Prostate gland (tissue), 2 donors: ENCODE measurements around the gene CRYGC.

Source experiments
- POLR2AphosphoS5 ChIP-seq: sonication (generic); formaldehyde crosslinking; IDR thresholded peaks from one replicate; pipeline ENCODE4 v1.6.1; 2017; ENCODE audit warnings: antibody characterized with exemption
- TF ChIP-seq, protein P1 (sequence below), 4 experiments: fragments of 200-600 bp in 2 of 4; fragments of 450-650 bp in 2 of 4; sonication (generic) in 2 of 4; IDR thresholded peaks; 1 replicate in 3 of 4; 2 replicates in 1 of 4; pipeline ENCODE4 v1.5.1; 2016 to 2019; ENCODE audit warnings: antibody characterized with exemption in 4 of 4, mild to moderate bottlenecking in 2 of 4, moderate library complexity in 2 of 4

DNA sequence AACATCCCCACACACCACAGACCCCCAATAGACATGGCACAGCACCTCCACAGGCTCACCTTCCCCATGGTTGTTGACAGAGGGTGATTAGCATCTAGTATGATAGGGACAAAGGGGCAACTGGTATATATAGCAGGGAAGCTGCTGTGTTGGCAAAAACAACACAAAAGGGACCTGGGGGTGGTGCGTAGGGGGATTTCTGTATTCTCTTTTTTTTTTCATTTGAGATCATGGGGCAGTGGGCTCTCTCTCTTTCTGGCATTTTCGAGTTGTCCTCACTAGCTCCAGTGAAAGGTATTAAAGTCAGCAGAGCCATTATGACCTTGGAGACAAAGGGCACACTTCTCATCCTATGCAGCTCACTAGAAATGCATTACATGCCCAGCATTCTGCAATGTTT, 33.9 kb upstream of the CRYGC start, which contains the start of gene CRYGA:
- TF ChIP-seq, protein P1, sequence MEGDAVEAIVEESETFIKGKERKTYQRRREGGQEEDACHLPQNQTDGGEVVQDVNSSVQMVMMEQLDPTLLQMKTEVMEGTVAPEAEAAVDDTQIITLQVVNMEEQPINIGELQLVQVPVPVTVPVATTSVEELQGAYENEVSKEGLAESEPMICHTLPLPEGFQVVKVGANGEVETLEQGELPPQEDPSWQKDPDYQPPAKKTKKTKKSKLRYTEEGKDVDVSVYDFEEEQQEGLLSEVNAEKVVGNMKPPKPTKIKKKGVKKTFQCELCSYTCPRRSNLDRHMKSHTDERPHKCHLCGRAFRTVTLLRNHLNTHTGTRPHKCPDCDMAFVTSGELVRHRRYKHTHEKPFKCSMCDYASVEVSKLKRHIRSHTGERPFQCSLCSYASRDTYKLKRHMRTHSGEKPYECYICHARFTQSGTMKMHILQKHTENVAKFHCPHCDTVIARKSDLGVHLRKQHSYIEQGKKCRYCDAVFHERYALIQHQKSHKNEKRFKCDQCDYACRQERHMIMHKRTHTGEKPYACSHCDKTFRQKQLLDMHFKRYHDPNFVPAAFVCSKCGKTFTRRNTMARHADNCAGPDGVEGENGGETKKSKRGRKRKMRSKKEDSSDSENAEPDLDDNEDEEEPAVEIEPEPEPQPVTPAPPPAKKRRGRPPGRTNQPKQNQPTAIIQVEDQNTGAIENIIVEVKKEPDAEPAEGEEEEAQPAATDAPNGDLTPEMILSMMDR (IDR thresholded peaks at IDR 0.05), result no peak
- no peak for TF ChIP-seq POLR2AphosphoS5
